Panc1 (cell line): ENCODE data around the gene SNCB. TPM values are rescaled to one million over a fixed set of nuclear protein-coding genes. Genes with fewer than 3 reads are reported as not detected.
A peak's percentile ranks its signal among the peaks of the same experiment; 100 is the strongest.

Source experiments
- ATAC-seq: fragments of 200-7000 bp; cut with Tn5 transposase; 2 replicates; pipeline ENCODE4 v1.9.1; 2020; ENCODE audit warnings: mild to moderate bottlenecking, moderate library complexity
- BruUV-seq: library from RNA; stranded (reverse); fragments of 400-500 nt; replicated peaks from 2 replicates; lab custom pipeline; 2021; lab: Mats Ljungman, UMichigan
- CTCF ChIA-PET: fragments of 300-600 bp; sonication (Branson Sonifier 250); formaldehyde crosslinking; loops from one replicate; lab custom pipeline; 2022; ENCODE audit warnings: antibody characterized with exemption; lab: Charles Lee
- POLR2A ChIA-PET: fragments of 300-600 bp; sonication (Branson Sonifier 250); formaldehyde crosslinking; loops from one replicate; lab custom pipeline; 2022; ENCODE audit warnings: antibody characterized with exemption; lab: Charles Lee
- DNase-seq: peaks from one replicate; pipeline ENCODE4 v3.0.0-alpha.2; 2010; ENCODE audit warnings: low read depth, low spot score
- H3K27ac ChIP-seq: 2 replicates; pipeline ENCODE4 v1.5.1; 2011; ENCODE audit warnings: mild to moderate bottlenecking, low read length, inconsistent platforms
- H3K27me3 ChIP-seq: fragments of 200-500 bp; sonication (Bioruptor generic); 2 replicates; pipeline ENCODE4 v1.6.0; 2014; ENCODE audit warnings: low read length, inconsistent platforms; ENCODE audit not compliant: control insufficient read depth, insufficient read depth
- H3K36me3 ChIP-seq: fragments of 200-500 bp; sonication (Bioruptor generic); 2 replicates; pipeline ENCODE4 v1.5.1; 2014; ENCODE audit warnings: inconsistent platforms, mild to moderate bottlenecking, low read length, moderate library complexity; ENCODE audit not compliant: control insufficient read depth, insufficient read depth
- H3K4me1 ChIP-seq: 2 replicates; pipeline ENCODE4 v1.5.1; 2011; ENCODE audit warnings: inconsistent platforms, mild to moderate bottlenecking, low read length, moderate library complexity; ENCODE audit not compliant: control insufficient read depth, insufficient read depth
- H3K4me3 ChIP-seq, 2 experiments: 2 replicates each; pipeline ENCODE4 v1.5.1; 2011 to 2012; ENCODE audit warnings: low read depth in 2 of 2, low read length in 2 of 2, mild to moderate bottlenecking in 2 of 2, inconsistent platforms in 1 of 2, moderate library complexity in 1 of 2
- H3K9me3 ChIP-seq: fragments of 200-500 bp; sonication (Bioruptor generic); 2 replicates; pipeline ENCODE4 v1.5.1; 2014; ENCODE audit warnings: low read depth, mild to moderate bottlenecking, inconsistent platforms, low read length, moderate library complexity; ENCODE audit not compliant: control insufficient read depth, insufficient read depth
- CTCF ChIP-seq: fragments of 450-650 bp; IDR thresholded peaks from 2 replicates; pipeline ENCODE4 v1.5.1; 2017; ENCODE audit warnings: mild to moderate bottlenecking
- POLR2AphosphoS5 ChIP-seq: IDR thresholded peaks from 2 replicates; pipeline ENCODE4 v1.6.1; 2012; ENCODE audit warnings: mild to moderate bottlenecking, low read depth, low read length, moderate library complexity
- REST ChIP-seq, 2 experiments: IDR thresholded peaks; 2 replicates each; pipeline ENCODE4 v1.6.1; 2011 to 2012; ENCODE audit warnings: low read depth in 2 of 2, control low read depth in 1 of 2, low read length in 1 of 2, mild to moderate bottlenecking in 1 of 2, moderate library complexity in 1 of 2; ENCODE audit not compliant: insufficient read depth in 1 of 2
- SIN3A ChIP-seq: IDR thresholded peaks from 2 replicates; pipeline ENCODE4 v1.6.1; 2012; ENCODE audit warnings: low read depth, mild to moderate bottlenecking, low read length, moderate library complexity, borderline replicate concordance; ENCODE audit not compliant: insufficient read depth
- TCF7L2 ChIP-seq: IDR thresholded peaks from 2 replicates; pipeline ENCODE4 v1.6.1; 2011; ENCODE audit warnings: mild to moderate bottlenecking, low read depth, low read length, inconsistent platforms
- in situ Hi-C: cut with HindIII; loops from 2 replicates; pipeline ENCODE4 v1.10.0; 2016; ENCODE audit warnings: low sequenced_read_pairs, low pct_unique_long_range_greater_than_20kb
- intact Hi-C: fragments of 100-400 bp; cut with micrococcal nuclease; formaldehyde crosslinking; loops from one replicate; pipeline ENCODE4 v1.10.0; 2022; ENCODE audit not compliant: unreplicated experiment
- total RNA-seq: library from RNA; stranded (reverse); gene quantifications from one replicate; pipeline ENCODE4 v1.2.1, GENCODE V29; 2021; ENCODE audit not compliant: unreplicated experiment

Gene SNCB
- total RNA-seq, 1 experiment from 2014 or later = 0.77 TPM

- intact Hi-C loops = no loop called here
- H3K27ac ChIP-seq = no peak overlapping the region
- peaks cover 14% of the 10 kb centered on the region; the same call in 1 of the 2 replicates for H3K4me1 ChIP-seq
- in situ Hi-C loops = no loop called here
- CTCF ChIA-PET = no interaction called here
- ATAC-seq (no peak), DNase-seq (no peak)
- H3K4me3 ChIP-seq = no peak overlapping the region
- BruUV-seq = no TSS peak
- no peaks in the 10 kb centered on the region for H3K9me3 ChIP-seq
- H3K27me3 ChIP-seq = no peaks in the 10 kb centered on the region
- H3K36me3 ChIP-seq = no peaks in the 10 kb centered on the region
- POLR2A ChIA-PET = no interaction called here
- no peak for TF ChIP-seq TCF7L2
- TF ChIP-seq REST (IDR thresholded peaks at IDR 0.05; ENCODE audit: insufficient read depth in 1 of 2, low read depth in 2 of 2, low read length in 1 of 2) = no peak
- no peak for TF ChIP-seq POLR2AphosphoS5
- no peak for TF ChIP-seq SIN3A
- TF ChIP-seq CTCF = no peak
These were observed 22.1 kb downstream of the SNCB start for GRCh38 chr5:176608142-176608705.

- H3K27ac ChIP-seq = no peak overlapping the region
- ChIA-PET CTCF (no interaction called here), POLR2A (no interaction called here)
- H3K9me3 ChIP-seq = no peaks in the 10 kb centered on the region
- DNase-seq = no peak
- H3K4me3 ChIP-seq = no peak overlapping the region
- H3K27me3 ChIP-seq = no peaks in the 10 kb centered on the region
- no peaks in the 10 kb centered on the region for H3K36me3 ChIP-seq
- in situ Hi-C loops = no loop called here
- H3K4me1 ChIP-seq = peaks cover 14% of the 10 kb centered on the region
- intact Hi-C loops = no loop called here
- ATAC-seq = no peak
- TF ChIP-seq REST (IDR thresholded peaks at IDR 0.05; ENCODE audit: insufficient read depth in 1 of 2, low read depth in 2 of 2, low read length in 1 of 2) (no peak), CTCF (no peak), POLR2AphosphoS5 (no peak), SIN3A (no peak), TCF7L2 (no peak)
- TSS peak; percentile 52 for BruUV-seq
These were observed 23.5 kb downstream of the SNCB start for GRCh38 chr5:176606875-176607274.
